NOMO-1 (cell line): ENCODE measurements around the gene FUOM.
A peak's percentile ranks its signal among the peaks of the same experiment; 100 is the strongest.

Source experiments
- DNase-seq, 2 experiments: peaks; one replicate each; lab custom pipeline; 2025; ENCODE audit not compliant: unreplicated experiment in 2 of 2; lab: John Stamatoyannopoulos, UW

FUOM gene, protein sequence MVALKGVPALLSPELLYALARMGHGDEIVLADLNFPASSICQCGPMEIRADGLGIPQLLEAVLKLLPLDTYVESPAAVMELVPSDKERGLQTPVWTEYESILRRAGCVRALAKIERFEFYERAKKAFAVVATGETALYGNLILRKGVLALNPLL

DNA sequence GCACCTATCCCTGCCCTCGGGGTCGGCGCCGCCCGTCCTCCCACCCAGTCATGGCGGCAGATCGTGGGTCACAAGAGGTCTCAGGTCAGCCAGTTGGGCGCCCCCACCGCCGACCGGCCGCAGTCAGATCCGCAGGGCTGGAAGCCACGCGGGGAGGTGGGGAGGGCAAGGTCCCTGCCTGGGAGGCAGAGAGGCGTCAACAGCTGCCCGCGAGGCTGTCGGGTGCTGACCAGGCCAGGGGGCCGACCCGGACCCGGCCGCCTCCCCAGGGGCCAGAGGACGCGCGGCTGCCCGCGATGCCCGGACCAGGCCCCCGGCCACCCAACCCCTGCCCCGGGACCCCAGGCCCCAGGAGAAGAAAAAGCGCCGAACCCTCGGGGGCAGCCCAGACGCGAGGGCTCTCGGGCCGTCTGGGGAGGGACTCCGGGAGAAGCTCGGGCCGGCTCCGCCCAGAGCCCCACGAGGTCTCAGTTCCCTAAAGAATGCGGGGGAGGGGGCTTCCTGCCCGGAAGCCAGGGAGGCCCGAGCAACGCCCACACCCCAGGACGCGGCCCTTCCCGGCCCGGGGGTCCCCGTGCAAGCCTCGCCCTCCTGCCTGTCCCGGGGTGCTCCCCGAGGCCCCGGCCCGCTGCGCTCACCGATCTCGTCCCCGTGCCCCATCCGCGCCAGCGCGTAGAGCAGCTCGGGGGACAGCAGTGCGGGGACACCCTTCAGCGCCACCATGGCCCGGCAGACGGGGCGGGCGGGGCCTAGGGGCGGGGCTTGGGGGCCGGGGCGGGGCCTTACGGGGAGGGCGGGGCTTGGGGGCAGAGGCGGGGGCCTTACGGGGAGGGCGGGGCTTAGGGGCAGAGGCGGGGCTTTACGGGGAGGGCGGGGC is at the start of gene FUOM:
FUOM (minus strand) TSS at position 735 of the 877 bp plus-strand sequence; CDS start at position 723, 12 bp downstream.
- DNase-seq, result peak; percentile 49 to 78

DNA sequence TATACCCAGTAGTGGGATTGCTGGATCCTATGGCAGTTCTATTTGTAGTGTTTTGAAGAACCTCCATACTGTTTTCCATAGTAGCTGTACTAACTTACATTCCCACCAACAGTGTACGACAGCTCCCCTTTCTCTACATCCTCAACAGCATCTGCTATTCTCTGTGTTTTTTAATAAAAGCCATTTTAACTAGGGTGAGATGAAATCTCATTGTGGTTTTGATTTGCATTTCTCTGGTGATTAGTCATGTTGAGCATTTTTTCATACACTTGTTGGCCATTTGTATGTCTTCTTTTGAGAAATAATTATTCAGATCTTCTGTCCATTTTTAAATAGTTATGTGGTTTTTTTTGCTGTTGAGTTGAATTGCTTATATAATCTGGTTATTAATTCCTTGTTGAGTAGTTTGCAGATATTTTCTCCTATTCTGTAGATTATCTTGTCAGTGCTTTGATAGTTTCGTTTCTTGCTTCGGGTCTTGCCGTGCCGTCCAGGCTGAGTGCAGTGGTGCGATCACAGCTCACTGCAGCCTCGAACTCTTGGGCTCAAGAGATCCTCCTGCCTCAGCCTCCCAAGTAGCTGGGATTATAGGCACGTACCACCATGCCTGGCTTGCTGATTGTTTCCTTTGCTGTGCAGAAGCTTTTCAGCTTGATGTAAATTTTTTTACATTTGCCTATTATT is 48.2 kb upstream of the FUOM start:
- no peak for DNase-seq

DNA sequence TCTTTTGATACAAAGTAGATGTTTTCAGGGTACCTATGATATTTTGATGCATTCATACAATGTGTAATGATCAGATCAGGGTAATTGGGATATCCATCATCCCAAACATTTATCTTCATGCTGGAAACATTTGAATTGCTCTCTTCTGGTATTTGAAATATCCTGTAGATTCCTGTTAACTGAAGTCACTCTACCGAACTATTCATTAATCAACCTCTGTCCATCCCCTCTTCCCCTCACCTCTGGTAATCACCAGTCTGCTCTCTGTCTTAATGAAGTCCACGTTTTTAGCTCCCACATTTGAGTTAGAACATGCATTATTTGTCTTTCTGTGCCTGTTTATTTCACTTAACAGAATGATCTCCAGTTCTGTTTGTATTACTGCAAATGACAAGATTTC is 47.5 kb upstream of the FUOM start:
- no peak for DNase-seq

DNA sequence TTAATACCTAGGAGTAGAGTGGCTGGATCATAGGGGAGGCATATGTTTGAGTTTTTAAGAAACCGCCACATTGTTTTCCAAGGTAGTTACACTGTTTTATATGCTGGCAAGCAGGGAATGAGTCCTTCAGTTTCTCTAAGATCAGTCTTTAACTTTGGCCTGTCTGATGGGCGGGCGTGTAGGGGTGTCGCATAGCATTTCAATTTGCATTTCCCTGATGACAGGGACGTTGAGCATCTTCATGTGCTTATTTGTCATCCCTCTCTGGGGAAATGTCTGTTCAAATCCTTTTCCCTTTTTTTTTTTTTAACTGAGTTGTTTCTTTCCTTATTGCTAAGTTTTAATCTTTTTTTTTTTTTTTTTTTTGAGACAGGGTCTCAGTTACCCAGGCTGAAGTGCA is 46.0 kb upstream of the FUOM start:
- DNase-seq, result no peak

DNA sequence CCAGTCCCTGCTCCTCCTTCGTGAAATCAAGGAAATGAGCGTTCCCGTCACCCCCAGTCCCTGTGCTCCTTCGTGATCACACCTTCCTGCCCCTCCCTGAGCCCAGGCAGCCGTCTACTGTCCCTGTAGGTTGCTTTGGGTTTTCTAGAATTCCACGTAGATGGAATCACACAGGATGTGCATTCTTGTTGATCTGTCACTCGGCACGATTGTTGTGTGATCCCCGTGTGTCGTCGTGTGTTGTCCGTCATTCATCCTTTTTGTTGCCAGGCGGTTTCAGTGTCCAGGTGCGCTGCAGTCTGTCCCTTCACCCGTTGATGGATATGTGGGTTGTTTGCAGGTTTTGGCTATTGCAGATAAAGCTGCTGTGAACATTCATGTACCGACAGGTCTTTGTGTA is 45.5 kb upstream of the FUOM start:
- DNase-seq, result no peak

DNA sequence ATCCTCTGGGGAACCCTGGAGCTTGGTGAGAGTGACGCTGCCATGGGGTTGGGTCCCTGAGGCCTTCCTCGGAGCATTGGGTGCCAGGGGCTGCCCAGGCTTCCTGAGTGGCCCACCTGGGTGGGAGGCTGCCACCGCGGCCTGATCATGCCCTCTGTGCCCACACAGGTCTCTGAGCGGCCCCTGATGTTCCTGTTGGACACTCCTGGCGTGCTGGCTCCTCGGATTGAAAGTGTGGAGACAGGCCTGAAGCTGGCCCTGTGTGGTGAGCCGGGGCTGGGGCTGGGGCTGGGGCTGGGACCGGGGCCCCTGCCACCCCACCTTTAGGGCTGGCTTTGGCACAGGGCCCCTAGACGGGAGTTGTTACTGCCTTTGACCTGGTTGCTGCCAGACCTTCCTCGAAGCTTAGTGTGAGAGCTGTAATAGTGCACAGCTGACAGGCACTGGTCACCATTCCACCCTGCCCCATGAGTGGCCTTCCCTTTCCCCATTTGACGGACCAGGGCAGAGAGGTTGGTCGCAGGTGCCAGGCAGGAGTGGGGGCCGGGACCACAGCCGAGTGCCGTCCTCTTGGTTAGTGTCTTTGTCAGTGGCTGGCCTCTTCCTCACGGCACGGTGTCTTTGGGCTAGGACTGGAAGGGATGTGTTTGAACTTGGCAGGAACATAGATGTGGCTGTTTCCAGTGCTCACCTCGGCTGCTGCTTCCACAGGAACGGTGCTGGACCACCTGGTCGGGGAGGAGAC is 44.3 kb upstream of the FUOM start:
- DNase-seq, result no peak

DNA sequence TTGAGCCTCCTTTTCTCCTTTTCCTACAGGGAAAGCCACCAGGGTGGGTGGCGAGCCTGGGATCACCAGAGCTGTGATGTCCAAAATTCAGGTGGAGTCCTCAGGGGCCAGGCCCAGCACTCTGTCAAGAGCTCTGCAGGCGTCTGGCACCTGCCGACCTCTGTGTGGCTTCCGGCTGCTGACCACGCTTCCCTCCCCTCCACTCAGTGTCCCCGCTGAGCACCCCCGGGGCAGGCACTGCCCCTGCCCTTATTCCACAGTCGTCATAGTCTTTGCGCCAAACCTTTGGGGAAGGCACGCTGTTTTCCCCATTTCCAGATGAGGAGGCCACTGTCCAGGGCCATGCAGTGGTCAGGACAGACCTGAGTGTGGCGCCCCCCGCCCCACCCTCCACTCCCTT is 43.7 kb upstream of the FUOM start:
- DNase-seq, result no peak

DNA sequence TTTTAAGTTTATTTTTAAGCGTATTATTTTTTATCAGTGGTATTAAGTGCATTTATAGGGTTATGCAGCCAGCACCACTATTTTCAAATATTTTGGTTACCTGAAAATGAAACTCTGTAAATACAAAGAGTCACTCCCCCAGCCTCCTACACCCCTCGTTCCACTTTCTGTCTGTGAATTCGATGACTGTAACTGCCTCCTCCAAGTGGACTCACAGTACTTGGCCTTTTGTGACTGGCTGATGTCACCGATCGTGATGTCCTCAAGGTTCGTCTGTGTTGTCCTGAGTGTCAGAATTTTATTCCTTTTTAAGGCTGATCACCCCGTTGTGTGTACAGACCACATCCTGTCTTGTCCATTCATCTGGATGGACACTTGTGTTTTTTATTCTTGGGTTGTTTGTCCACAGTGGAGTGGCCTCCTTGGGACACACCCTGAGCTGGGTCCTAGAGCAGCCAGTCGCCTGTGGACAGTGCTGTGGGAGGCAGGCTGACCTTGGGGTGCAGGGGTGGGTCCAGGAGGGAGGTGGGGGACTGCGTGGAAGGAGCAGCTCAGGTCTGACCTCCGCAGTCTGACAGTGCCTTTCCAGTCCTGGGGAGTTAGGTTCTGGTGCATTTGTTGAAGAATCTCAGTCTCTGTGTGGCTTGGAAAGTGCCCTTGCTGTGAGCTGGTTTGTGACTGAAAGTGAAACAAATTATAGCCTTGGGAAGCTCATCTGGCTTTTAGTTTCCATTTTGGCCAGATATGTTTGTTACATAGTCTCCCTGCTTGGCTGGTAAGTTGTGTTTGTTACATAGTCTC is 43.0 kb upstream of the FUOM start:
- no peak for DNase-seq

DNA sequence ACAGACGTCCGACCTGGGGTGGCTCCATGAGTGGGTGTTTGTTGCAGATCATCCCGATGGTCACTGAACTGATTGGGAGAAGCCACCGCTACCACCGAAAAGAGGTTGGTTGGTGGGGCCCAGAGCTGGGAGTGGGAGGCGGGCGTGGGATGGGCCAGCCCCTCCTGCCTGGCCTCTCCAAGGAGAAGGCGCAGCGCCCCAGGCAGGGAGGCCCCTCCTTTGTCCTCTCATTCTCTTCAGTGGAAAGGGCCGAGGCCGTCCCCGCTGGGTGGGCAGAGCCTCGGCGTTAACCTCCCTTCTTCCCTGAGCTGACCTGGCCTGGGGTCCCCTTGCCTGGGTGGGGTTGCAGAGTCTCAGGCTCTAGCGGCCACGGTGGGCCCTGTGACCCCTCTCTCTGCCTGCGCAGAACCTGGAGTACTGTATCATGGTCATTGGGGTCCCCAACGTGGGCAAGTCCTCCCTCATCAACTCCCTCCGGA is 41.3 kb upstream of the FUOM start:
- DNase-seq, result no peak

DNA sequence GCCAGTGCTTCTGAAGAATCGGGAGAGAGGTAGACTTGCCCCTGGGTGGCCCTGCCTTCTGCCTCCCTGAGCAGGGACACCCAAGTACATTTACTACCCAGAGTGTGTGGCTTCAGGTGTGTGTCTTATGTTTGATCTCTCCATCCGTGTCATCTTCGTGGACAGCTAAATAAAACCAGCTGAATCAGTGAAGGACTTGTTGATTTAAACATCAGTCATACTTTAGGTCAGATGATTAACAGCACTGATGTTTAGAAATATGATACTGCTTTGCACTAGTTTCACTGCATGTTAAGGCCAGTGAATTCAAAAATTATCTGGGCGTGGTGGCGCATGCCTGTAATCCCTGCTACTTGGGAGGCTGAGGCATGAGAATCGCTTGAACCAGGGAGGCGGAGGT is 40.1 kb upstream of the FUOM start:
- no peak for DNase-seq

DNA sequence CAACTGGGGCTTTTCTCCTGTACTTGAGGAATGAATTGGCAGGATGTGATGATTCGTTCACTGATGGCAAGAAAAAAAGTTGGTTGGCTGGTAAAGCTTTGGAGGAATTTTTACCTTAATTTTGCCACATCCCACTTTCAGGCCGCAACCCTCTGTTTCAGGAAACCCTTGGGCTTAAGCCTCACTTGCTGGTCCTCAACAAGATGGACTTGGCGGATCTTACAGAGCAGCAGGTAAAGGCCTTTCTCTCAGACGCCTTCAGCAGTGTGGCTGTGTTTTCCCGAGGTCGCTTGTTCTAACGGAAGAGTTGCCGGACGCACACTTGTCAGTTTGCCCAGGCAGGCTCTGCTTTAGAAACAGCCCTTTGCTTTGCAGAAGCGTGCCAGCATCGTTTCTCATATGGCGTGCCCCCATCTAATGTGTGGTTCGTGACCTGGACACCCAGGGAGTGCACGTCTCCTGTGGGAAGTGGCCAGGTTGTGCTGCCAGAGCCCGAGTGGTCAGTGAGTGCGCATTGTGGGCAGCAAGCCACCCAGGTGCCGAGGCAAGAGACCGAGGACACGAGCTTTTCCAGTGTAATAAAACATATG is 38.3 kb upstream of the FUOM start:
- no peak for DNase-seq

DNA sequence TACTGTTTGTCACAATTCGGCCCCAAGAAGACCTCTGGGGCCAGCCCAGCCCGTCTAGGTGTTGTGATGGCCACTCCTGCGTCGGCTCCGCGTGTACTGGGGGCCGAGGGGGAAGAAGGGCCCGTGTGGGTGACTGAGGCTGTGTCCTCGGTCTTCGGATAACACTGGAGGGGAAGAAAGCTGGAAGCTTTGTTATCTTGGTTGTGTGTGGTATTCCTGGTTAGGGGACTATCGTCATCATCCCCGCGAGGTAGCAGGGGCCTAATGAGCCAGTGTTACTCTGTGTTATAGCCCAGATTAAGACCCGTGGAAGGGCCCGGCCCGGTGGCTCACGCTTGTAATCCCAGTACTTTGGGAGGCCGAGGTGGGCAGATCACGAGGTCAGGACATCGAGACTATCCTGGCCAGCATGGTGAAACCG is 37.0 kb upstream of the FUOM start:
- peak in 1 of 2 experiments; percentile 12 for DNase-seq

DNA sequence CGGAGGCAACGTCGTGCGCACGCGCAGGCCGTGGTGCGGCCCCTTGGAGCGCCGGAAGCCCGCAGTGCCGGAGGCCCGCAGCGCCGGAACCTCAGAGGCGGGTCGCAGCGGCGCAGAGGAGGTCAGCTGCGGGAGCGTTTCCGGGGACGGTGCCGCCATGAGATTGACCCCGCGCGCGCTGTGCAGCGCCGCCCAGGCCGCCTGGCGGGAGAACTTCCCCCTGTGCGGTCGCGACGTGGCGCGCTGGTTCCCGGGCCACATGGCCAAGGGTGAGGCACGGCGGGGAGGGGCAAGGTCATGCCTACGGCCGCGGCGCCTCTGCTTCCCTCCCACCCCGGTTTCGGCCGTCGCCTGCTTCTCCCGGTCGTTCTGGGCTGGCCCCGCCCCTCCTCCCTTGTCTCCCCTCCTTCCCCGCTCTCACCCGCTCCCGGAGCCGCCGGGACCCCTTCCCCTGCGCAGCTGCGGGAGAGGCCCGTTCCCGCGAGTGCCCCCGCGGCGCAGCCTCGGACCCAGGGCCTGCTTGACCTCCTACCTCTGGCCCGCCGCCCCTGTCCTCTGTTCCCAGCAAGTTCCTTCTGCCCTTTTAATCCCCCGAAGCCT is 36.3 kb upstream of the FUOM start, which contains the start of gene MTG1:
MTG1 (plus strand) TSS at position 94 of the 600 bp plus-strand sequence; CDS start at position 158, 64 bp downstream.
- DNase-seq, result peak; percentile 88 to 92

DNA sequence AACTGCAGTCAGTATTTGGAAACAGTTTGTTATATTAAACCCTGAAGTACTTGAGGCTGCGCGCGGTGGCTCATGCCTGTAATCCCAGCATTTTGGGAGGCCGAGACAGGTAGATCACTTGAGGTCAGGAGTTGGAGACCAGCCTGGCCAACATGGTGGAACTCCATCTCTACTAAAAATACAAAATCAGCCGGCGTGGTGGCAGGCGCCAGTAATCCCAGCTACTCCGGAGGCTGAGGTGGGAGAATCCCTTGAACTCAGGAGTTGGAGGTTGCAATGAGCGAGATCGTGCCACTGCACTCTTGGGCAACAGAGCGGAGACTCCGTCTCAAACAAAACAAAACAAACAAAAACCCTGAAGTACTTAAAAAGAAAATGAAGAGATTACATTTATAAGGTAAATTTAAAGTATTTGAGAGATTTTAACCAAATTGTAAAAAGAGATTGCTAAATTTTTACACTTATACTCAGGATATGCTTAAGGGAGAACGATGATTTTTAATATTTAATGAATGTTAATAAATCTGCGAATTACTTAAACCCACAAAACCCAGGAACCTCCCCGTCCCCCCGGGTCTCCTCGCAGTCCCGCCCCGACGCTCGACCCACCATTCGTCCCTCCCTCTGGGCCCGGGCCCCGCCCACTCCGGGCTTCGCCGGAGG is 35.7 kb upstream of the FUOM start:
- DNase-seq, result no peak

DNA sequence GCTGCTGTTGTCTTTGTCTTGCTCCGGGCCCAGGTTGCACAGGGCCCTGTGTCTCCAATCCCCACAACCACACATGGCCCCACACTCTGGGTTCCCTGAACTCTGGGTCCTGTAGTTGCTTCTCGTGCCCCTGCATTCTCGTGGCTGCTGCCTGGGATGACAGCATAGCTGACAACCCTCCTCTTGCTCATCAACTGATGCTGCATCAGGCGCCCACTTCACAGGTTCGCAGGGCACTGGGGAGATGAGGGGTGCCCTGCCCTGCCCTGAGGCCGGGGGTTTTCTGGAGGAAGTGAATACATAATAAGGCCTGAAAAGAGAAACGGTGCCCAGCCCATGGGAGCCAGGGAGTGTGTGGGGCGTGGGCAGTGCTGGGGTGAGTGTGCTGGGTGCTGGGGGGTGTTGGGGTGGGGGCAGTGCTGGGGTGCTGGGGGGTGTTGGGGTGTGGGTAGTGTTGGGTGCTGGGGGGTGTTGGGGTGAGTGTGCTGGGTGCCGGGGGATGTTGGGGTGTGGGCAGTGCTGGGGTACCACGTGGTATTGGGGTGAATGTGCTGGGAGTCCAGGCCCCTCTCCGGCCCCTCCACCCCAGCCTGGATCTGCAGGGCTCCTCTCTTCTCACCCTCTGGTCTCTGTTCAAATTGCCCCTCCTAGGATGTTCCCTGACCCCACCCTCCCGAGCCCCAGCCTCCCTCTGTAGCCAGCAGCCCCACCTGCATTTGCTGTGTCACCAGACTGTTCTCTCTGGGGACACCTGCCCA is 34.1 kb upstream of the FUOM start:
- DNase-seq, result no peak

DNA sequence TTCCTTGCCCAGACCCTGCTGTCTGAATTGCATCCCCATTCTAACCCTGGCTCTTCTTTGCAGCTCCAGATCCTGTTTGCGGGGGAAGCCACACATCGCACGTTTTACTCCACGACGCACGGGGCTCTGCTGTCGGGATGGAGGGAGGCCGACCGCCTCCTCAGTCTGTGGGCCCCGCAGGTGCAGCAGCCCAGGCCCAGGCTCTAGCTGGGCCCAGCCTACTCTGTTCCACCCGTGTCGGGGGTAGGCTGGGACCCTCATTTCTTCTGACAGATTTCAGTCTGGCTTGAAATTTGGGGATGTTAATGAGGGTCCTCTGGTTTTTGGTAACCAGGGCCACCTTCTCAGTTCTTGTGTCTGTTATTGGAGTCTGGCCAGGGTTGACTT is 33.4 kb upstream of the FUOM start:
- DNase-seq, result no peak

DNA sequence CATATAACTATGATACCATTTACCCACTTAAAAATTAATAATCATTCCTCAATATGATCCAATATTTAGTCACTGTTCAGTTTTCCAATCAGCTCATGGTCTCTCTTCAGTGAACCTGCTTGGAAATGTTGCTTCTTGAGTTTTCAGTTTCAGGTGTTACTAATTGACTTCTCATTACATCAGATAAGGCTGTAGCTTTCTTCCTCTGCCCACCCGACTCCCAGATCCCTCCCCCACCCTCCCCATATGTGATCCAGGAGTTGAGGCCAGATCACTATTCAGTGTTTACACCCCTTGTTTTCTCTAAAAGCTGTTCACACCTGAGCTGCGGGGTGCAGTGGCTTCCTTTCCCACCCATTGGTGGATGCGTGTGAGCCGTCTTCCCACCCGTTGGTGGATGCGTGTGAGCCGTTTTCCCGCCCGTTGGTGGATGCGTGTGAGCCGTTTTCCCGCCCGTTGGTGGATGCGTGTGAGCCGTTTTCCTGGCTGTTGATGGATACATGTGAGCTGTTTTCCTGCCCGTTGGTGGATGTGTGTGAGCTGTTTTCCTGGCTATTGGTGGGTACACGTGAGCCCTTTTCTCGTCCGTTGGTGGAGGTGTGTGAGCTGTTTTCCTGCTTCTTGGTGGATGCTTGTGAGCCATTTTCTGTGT is 32.9 kb upstream of the FUOM start:
- no peak for DNase-seq
